ENCODE measurements around the gene SYT7. TPM values are rescaled to one million over a fixed set of nuclear protein-coding genes. Genes with fewer than 3 reads are reported as not detected.

Gene SYT7
- total RNA-seq, 4 donors from 2014 or later, result 1.5 to 7.5 (median 5.1) TPM

DNA sequence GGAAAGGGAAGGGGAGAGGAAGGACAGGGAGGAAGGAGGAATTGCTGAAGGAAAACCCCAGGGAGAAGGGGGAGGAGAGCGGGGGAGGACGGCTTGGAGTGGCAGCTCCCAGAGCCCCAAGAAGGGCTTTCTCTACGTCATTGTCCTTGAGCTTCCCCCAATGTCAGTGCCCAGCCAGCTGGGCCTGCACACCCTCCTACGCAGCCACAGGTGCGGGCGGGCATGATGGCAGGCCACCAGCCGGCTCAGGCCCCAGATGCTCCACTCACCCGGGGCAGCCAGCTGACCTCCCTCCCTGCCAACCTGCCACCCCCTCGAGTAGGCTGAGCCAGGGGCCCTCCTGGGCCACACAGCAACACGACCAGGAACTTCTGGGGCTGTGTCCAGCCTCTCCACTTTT, 11.2 kb downstream of the SYT7 start:
- 61 to 62% methylated on average over 10 of the region's 10 CpGs for WGBS, 2 donors
- intact Hi-C loops (cut with DNase I; ENCODE audit: low total_unique reads), result no loop called here
- H3K4me3 ChIP-seq (ENCODE audit: low read depth, poor library complexity, severe bottlenecking), result no peak overlapping the region
- no peak for DNase-seq (ENCODE audit: low spot score in 2 of 2)
- TF ChIP-seq POLR2A (IDR thresholded peaks at IDR 0.05), result no peak
- TF ChIP-seq, protein P1, sequence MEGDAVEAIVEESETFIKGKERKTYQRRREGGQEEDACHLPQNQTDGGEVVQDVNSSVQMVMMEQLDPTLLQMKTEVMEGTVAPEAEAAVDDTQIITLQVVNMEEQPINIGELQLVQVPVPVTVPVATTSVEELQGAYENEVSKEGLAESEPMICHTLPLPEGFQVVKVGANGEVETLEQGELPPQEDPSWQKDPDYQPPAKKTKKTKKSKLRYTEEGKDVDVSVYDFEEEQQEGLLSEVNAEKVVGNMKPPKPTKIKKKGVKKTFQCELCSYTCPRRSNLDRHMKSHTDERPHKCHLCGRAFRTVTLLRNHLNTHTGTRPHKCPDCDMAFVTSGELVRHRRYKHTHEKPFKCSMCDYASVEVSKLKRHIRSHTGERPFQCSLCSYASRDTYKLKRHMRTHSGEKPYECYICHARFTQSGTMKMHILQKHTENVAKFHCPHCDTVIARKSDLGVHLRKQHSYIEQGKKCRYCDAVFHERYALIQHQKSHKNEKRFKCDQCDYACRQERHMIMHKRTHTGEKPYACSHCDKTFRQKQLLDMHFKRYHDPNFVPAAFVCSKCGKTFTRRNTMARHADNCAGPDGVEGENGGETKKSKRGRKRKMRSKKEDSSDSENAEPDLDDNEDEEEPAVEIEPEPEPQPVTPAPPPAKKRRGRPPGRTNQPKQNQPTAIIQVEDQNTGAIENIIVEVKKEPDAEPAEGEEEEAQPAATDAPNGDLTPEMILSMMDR (IDR thresholded peaks at IDR 0.05), result no peak

DNA sequence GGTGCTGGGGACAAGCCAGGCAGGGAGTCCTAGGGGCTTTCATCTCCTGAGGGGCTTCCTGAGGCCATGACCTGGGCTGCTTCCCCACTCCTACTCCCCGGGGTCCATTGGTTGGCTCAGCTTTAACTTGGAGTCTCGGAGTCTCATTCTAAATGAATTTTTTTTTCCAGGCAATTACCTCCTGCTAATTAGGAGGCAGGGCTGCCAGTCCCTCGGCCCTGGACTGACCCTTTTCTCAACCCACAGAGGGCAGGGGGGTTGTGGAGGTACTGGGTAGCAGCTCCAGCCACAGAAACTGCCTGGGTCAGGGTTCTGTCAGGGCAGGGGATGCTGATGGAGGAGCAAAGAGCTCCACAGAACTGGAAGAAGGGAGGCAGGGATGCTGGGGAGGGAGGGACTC, 11.9 kb downstream of the SYT7 start:
- DNase-seq (ENCODE audit: low spot score in 2 of 2), result no peak
- H3K4me3 ChIP-seq (ENCODE audit: low read depth, poor library complexity, severe bottlenecking), result no peak overlapping the region
- intact Hi-C loops (cut with DNase I; ENCODE audit: low total_unique reads), result no loop called here
- TF ChIP-seq, protein P1 (IDR thresholded peaks at IDR 0.05), result no peak
- no peak for TF ChIP-seq POLR2A (IDR thresholded peaks at IDR 0.05)
- WGBS, 2 donors, result 40 to 41% methylated on average over 3 of the region's 3 CpGs

- 0 to 12% methylated on average over 13 to 41 of the region's 46 CpGs for WGBS, 2 donors
- no peak overlapping the region for H3K4me3 ChIP-seq (ENCODE audit: low read depth, poor library complexity, severe bottlenecking)
- DNase-seq (ENCODE audit: low spot score in 2 of 2), result peak; percentile 75 to 93
- no peak for TF ChIP-seq POLR2A (IDR thresholded peaks at IDR 0.05)
- TF ChIP-seq, protein P1 (IDR thresholded peaks at IDR 0.05), result no peak
- intact Hi-C loops (cut with DNase I; ENCODE audit: low total_unique reads), result no loop called here
These were observed 13.4 kb downstream of the SYT7 start for GRCh38 chr11:61567286-61568061.

- TF ChIP-seq, protein P1 (IDR thresholded peaks at IDR 0.05), result no peak
- TF ChIP-seq POLR2A (IDR thresholded peaks at IDR 0.05), result no peak
- intact Hi-C loops (cut with DNase I; ENCODE audit: low total_unique reads), result no loop called here
- WGBS, 2 donors, result 52 to 63% methylated on average over 8 of the region's 8 CpGs
These were observed 15.8 kb downstream of the SYT7 start for GRCh38 chr11:61564936-61565696.

DNA sequence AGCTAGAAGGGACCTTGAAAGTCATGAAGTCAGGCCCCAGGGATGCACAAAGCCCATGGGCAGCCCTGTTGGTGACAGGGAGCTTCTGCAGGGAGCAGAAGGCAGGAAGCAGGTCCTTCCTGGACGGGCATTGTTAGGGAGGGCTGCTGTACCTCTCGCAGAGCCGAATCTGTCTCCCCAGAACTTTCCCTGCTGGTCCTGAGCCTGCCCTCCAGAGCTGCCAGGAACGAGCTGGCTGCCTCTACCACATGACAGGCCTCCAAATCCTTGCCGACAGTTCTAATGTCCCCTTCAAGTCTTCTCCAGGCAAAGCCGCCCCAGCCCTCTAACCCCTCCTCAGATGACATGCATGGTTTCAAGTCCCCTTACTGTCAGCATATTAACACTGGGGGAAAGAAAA, 20.1 kb downstream of the SYT7 start:
- intact Hi-C loops (cut with DNase I; ENCODE audit: low total_unique reads), result no loop called here
- TF ChIP-seq POLR2A (IDR thresholded peaks at IDR 0.05), result no peak
- TF ChIP-seq, protein P1 (IDR thresholded peaks at IDR 0.05), result no peak
- DNase-seq (ENCODE audit: low spot score in 2 of 2), result no peak
- WGBS, 2 donors, result 50 to 55% methylated on average over 6 of the region's 6 CpGs
- no peak overlapping the region for H3K4me3 ChIP-seq (ENCODE audit: low read depth, poor library complexity, severe bottlenecking)

More at GRCh38 chr11:61564936-61565696, 15.8 kb downstream of the SYT7 start:
- DNase-seq (ENCODE audit: low spot score in 2 of 2), result no peak
- H3K4me3 ChIP-seq (ENCODE audit: low read depth, poor library complexity, severe bottlenecking), result no peak overlapping the region

Data from lower leg skin (tissue), 4 donors.